Measurements from ENCODE around the gene MYCBPAP. TPM values are rescaled to one million over a fixed set of nuclear protein-coding genes. Genes with fewer than 3 reads are reported as not detected.
A peak's percentile ranks its signal among the peaks of the same experiment; 100 is the strongest.

The MYCBPAP gene
- polyA plus RNA-seq, 2 donors: 0.05 to 0.22 TPM

DNA sequence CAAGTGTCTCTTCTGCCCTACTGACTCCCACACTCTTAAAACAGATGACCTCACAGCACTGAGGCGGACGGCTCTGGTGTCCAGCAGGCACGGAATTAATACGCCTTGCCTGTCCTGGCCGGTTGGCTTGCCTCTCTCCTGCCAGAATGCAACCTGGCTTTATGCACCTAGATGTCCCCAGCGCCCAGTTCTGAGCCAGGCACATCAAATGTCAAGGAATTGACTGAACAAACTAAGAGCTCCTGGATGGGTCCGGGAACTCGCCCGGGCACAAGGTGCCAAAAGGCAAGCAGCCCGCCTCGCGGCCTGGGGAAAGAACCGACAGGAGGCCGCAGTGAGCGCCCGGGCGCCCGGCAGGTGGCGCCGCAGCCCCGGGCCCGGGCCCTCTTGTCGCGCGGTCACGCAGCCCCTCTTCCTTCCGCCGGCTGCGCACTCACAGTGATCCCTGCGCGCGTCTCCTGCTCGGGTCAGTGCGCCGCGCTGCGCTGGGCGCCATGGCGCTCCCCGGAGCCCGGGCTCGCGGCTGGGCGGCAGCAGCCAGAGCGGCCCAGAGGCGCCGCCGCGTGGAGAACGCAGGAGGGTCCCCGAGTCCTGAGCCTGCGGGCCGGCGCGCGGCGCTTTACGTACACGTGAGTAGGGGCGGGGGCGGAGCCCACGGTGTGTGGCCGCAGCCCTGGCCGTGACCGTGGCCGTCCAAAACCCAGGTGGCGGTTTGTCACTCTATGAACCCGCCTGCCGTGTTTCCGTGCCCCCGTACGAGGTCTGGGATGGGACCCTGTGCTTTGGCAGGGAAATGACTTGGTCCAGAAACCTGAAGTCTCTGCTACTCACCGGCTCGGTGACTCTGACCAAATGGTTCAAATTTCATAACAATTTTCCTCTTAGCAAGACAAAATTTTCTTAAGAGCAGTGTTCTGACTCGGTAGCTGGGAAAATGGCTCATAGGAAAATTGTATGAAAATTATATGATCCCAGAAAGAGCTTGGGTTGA lies 29.6 kb upstream of the MYCBPAP start, which contains the start of gene RSAD1:
Gene RSAD1, plus strand, starts transcription at position 470 of the 991 bp plus-strand sequence. Its CDS starts 25 bp downstream, at position 495.
- Histone ChIP-seq H3K4me3 (ENCODE audit: low read depth in 1 of 2, low read length in 2 of 2) (peak within 1 kb of the TSS; percentile 73 to 75), H3K9me3 (ENCODE audit: control insufficient read depth in 2 of 2, insufficient read depth in 1 of 2, low read depth in 1 of 2, low read length in 1 of 2) (no peaks in the 10 kb centered on the region), H3K27me3 (ENCODE audit: control insufficient read depth in 1 of 2, insufficient read depth in 2 of 2, low read length in 2 of 2) (no peaks in the 10 kb centered on the region), H3K36me3 (ENCODE audit: control insufficient read depth in 2 of 2, insufficient read depth in 2 of 2, low read length in 1 of 2) (peaks cover 0 to 4% of the 10 kb centered on the region in 2 donors), H3K27ac (ENCODE audit: low read depth in 2 of 2, low read length in 1 of 2) (peak within 1 kb of the TSS; percentile 83 to 89), H3K4me1 (ENCODE audit: control insufficient read depth in 2 of 2, insufficient read depth in 2 of 2, low read length in 1 of 2) (peaks cover 6 to 11% of the 10 kb centered on the region in 2 donors)
- WGBS, 2 donors: 2% methylated on average over 72 to 75 of the region's 75 CpGs

DNA sequence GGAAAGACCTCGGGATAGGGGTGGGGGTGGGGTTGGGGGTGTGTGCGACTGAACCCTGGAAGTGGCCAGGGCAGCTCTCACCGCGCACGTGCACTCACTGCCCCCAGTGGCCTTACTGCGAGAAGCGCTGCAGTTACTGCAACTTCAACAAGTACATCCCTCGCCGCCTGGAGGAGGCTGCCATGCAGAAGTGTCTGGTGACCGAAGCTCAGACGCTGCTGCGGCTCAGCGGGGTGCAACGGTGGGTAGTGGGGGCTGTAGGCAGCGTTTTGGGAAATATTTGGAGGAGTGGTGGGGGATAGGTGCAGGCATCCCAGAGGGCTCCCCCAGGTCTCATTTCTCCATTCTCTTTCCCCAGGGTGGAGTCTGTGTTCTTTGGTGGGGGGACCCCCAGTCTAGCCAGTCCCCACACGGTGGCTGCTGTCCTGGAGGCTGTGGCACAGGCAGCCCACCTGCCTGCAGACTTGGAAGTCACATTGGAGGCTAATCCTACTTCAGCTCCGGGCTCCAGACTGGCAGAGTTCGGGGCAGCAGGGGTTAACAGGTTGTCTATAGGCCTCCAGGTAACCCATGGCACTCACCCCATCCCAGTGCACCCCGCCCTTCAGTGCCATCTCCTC lies 28.6 kb upstream of the MYCBPAP start:
- Histone ChIP-seq H3K4me3 (ENCODE audit: low read depth in 1 of 2, low read length in 2 of 2) (peak overlapping the region; percentile 73 to 75), H3K27me3 (ENCODE audit: control insufficient read depth in 1 of 2, insufficient read depth in 2 of 2, low read length in 2 of 2) (no peaks in the 10 kb centered on the region), H3K9me3 (ENCODE audit: control insufficient read depth in 2 of 2, insufficient read depth in 1 of 2, low read depth in 1 of 2, low read length in 1 of 2) (no peaks in the 10 kb centered on the region), H3K4me1 (ENCODE audit: control insufficient read depth in 2 of 2, insufficient read depth in 2 of 2, low read length in 1 of 2) (peaks cover 6 to 9% of the 10 kb centered on the region in 2 donors), H3K27ac (ENCODE audit: low read depth in 2 of 2, low read length in 1 of 2) (peak overlapping the region in 1 of 2 donors; percentile 36), H3K36me3 (ENCODE audit: control insufficient read depth in 2 of 2, insufficient read depth in 2 of 2, low read length in 1 of 2) (peaks cover 0 to 10% of the 10 kb centered on the region in 2 donors)
- 14 to 15% methylated on average over 19 of the region's 19 CpGs for WGBS, 2 donors

DNA sequence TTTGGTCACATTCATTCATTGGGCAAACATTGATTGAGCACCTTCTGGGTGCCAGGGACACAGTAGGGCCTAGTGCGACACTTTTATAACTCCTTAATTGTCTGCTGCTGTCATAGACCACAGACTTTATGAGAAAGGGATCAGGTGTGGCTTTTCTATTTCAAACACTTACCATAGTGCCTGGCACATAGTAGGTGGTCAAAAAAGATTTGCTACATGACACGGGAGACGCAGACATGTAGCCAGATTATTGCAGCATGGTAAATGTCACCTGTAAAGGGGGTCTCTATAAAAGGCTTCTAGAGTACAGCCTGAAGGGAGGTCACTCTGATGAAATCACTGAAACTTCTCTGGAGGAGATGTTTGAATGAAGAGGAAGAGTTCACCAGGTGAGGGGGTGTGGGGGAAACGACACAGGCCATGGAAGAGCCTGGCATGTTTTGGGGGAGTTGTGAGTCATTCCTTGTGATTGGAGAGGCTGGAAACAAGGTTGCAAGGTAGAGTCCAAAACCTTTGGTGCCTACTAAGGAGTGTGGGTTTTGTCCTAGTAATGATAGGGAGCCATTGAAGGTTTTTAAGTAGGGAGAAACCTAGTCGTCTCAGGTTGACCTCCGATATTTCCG lies 28.0 kb upstream of the MYCBPAP start:
- Histone ChIP-seq H3K4me3 (ENCODE audit: low read depth in 1 of 2, low read length in 2 of 2) (no peak overlapping the region), H3K4me1 (ENCODE audit: control insufficient read depth in 2 of 2, insufficient read depth in 2 of 2, low read length in 1 of 2) (peaks cover 6 to 9% of the 10 kb centered on the region in 2 donors), H3K36me3 (ENCODE audit: control insufficient read depth in 2 of 2, insufficient read depth in 2 of 2, low read length in 1 of 2) (peaks cover 0 to 14% of the 10 kb centered on the region in 2 donors), H3K27me3 (ENCODE audit: control insufficient read depth in 1 of 2, insufficient read depth in 2 of 2, low read length in 2 of 2) (no peaks in the 10 kb centered on the region), H3K27ac (ENCODE audit: low read depth in 2 of 2, low read length in 1 of 2) (no peak overlapping the region), H3K9me3 (ENCODE audit: control insufficient read depth in 2 of 2, insufficient read depth in 1 of 2, low read depth in 1 of 2, low read length in 1 of 2) (no peaks in the 10 kb centered on the region)
- WGBS, 2 donors: 81 to 84% methylated on average over 7 of the region's 7 CpGs

DNA sequence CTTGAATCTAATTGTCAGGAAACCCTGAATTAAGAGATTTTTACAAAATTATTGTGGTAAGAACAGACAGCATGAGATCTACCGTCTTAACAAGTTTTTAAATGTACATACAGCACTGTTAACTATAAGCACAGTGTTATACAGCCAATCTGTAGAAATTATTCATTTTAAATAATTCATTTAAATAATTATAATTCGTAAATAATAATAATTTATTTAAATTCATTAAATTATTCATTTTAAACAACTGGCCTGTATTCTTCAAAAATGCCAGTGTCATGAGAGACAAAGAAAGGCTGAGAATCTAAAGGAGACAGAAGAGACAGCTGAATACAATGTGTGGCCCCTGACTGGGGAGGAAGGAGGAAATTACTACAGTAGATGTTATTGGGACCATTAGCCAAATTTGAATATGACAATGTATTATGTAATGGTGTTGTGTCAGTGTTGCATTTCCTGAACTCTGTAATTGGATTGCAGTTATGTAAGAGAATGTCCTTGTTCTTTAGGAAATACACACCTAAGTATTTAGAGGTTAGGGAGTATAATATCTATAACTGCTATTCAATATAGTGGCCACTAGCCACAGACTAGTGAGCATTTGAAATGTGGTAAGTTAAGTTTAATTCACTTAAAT lies 27.3 kb upstream of the MYCBPAP start:
- WGBS, 2 donors: 85 to 87% methylated on average over 2 of the region's 2 CpGs
- H3K4me3 ChIP-seq (ENCODE audit: low read depth in 1 of 2, low read length in 2 of 2): no peak overlapping the region
- peaks cover 0 to 17% of the 10 kb centered on the region in 2 donors for H3K36me3 ChIP-seq (ENCODE audit: control insufficient read depth in 2 of 2, insufficient read depth in 2 of 2, low read length in 1 of 2)
- no peaks in the 10 kb centered on the region for H3K9me3 ChIP-seq (ENCODE audit: control insufficient read depth in 2 of 2, insufficient read depth in 1 of 2, low read depth in 1 of 2, low read length in 1 of 2)
- no peak overlapping the region for H3K27ac ChIP-seq (ENCODE audit: low read depth in 2 of 2, low read length in 1 of 2)
- H3K27me3 ChIP-seq (ENCODE audit: control insufficient read depth in 1 of 2, insufficient read depth in 2 of 2, low read length in 2 of 2): no peaks in the 10 kb centered on the region
- peaks cover 6 to 9% of the 10 kb centered on the region in 2 donors for H3K4me1 ChIP-seq (ENCODE audit: control insufficient read depth in 2 of 2, insufficient read depth in 2 of 2, low read length in 1 of 2)

DNA sequence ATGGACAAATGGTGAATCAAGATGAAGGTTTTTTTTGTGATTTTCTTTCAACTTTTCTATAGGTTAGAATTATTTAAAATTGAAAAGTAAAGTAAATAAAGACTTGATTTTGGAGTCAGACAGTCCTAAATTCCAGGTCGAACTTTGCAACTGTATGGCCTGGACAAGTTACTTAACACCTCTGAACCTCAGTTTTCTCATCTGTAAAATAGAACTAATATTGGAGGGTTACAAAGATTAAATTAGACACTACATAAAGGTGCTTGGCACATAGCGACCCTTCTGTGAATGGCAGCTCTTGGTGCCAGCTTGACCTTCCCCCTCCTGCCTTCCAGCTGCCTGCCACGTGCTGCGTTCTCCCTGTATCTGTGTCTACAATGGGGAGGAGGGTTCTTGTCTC lies 26.6 kb upstream of the MYCBPAP start:
- 81 to 86% methylated on average over 4 of the region's 4 CpGs for WGBS, 2 donors
- H3K27me3 ChIP-seq (ENCODE audit: control insufficient read depth in 1 of 2, insufficient read depth in 2 of 2, low read length in 2 of 2): no peaks in the 10 kb centered on the region
- no peak overlapping the region for H3K27ac ChIP-seq (ENCODE audit: low read depth in 2 of 2, low read length in 1 of 2)
- H3K4me3 ChIP-seq (ENCODE audit: low read depth in 1 of 2, low read length in 2 of 2): no peak overlapping the region
- H3K4me1 ChIP-seq (ENCODE audit: control insufficient read depth in 2 of 2, insufficient read depth in 2 of 2, low read length in 1 of 2): peaks cover 6 to 9% of the 10 kb centered on the region in 2 donors
- H3K36me3 ChIP-seq (ENCODE audit: control insufficient read depth in 2 of 2, insufficient read depth in 2 of 2, low read length in 1 of 2): peaks cover 0 to 17% of the 10 kb centered on the region in 2 donors
- no peaks in the 10 kb centered on the region for H3K9me3 ChIP-seq (ENCODE audit: control insufficient read depth in 2 of 2, insufficient read depth in 1 of 2, low read depth in 1 of 2, low read length in 1 of 2)

DNA sequence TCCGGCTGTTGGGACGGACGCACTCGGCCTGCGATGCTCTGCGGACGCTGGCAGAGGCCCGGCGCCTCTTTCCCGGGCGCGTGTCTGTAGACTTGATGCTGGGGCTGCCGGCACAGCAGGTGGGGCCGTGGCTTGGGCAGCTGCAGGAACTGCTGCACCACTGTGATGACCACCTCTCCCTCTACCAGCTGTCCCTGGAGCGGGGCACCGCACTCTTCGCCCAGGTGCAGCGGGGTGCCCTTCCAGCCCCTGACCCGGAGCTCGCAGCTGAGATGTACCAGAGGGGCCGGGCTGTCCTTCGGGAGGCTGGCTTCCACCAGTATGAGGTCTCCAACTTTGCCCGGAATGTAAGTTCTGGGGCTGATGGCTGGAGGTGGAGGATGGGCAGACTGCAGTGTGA lies 26.1 kb upstream of the MYCBPAP start:
- Histone ChIP-seq H3K36me3 (ENCODE audit: control insufficient read depth in 2 of 2, insufficient read depth in 2 of 2, low read length in 1 of 2) (peaks cover 0 to 17% of the 10 kb centered on the region in 2 donors), H3K4me3 (ENCODE audit: low read depth in 1 of 2, low read length in 2 of 2) (no peak overlapping the region), H3K27ac (ENCODE audit: low read depth in 2 of 2, low read length in 1 of 2) (no peak overlapping the region), H3K4me1 (ENCODE audit: control insufficient read depth in 2 of 2, insufficient read depth in 2 of 2, low read length in 1 of 2) (peaks cover 6 to 10% of the 10 kb centered on the region in 2 donors), H3K27me3 (ENCODE audit: control insufficient read depth in 1 of 2, insufficient read depth in 2 of 2, low read length in 2 of 2) (no peaks in the 10 kb centered on the region), H3K9me3 (ENCODE audit: control insufficient read depth in 2 of 2, insufficient read depth in 1 of 2, low read depth in 1 of 2, low read length in 1 of 2) (no peaks in the 10 kb centered on the region)
- 81 to 85% methylated on average over 23 of the region's 23 CpGs for WGBS, 2 donors

DNA sequence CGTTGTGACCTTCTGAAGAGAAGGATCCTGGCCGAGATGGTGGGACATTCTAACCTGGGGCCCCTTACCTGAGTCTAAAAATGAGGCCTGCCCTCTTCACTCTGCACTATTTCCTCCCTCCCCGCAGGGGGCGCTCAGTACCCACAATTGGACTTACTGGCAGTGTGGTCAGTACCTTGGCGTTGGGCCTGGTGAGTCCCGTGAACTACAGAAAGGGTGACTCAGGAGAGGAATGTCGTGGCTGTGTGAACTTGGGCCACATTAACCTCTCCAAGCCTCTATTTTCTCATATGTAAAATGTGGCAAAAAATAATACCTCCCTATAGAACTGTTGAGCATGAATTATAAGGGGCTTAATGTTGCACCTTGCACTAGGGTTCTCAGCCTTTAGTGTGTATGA lies 25.7 kb upstream of the MYCBPAP start:
- Histone ChIP-seq H3K4me3 (ENCODE audit: low read depth in 1 of 2, low read length in 2 of 2) (no peak overlapping the region), H3K36me3 (ENCODE audit: control insufficient read depth in 2 of 2, insufficient read depth in 2 of 2, low read length in 1 of 2) (peaks cover 0 to 17% of the 10 kb centered on the region in 2 donors), H3K9me3 (ENCODE audit: control insufficient read depth in 2 of 2, insufficient read depth in 1 of 2, low read depth in 1 of 2, low read length in 1 of 2) (no peaks in the 10 kb centered on the region), H3K27me3 (ENCODE audit: control insufficient read depth in 1 of 2, insufficient read depth in 2 of 2, low read length in 2 of 2) (no peaks in the 10 kb centered on the region), H3K4me1 (ENCODE audit: control insufficient read depth in 2 of 2, insufficient read depth in 2 of 2, low read length in 1 of 2) (peaks cover 6 to 14% of the 10 kb centered on the region in 2 donors), H3K27ac (ENCODE audit: low read depth in 2 of 2, low read length in 1 of 2) (peak overlapping the region in 1 of 2 donors; percentile 42)
- 5 to 11% methylated on average over 7 of the region's 7 CpGs for WGBS, 2 donors

DNA sequence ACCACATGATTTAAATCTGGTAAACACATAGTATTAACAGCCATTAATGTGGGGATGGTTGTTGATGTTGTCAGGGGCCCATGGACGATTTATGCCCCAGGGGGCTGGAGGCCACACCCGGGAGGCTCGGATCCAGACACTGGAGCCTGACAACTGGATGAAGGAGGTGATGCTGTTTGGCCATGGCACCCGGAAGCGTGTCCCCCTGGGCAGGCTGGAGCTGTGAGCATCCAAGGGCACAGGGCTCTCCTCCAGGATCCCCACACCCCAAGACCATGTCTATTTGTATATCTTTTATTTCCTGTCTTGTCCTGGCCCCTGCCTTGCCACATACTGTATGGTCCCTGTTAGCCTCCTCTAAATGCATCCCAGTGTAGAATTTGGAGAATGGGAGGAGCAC lies 25.0 kb upstream of the MYCBPAP start:
- 63 to 75% methylated on average over 5 of the region's 5 CpGs for WGBS, 2 donors
- Histone ChIP-seq H3K9me3 (ENCODE audit: control insufficient read depth in 2 of 2, insufficient read depth in 1 of 2, low read depth in 1 of 2, low read length in 1 of 2) (no peaks in the 10 kb centered on the region), H3K27me3 (ENCODE audit: control insufficient read depth in 1 of 2, insufficient read depth in 2 of 2, low read length in 2 of 2) (no peaks in the 10 kb centered on the region), H3K4me1 (ENCODE audit: control insufficient read depth in 2 of 2, insufficient read depth in 2 of 2, low read length in 1 of 2) (peaks cover 6 to 18% of the 10 kb centered on the region in 2 donors), H3K4me3 (ENCODE audit: low read depth in 1 of 2, low read length in 2 of 2) (no peak overlapping the region), H3K27ac (ENCODE audit: low read depth in 2 of 2, low read length in 1 of 2) (no peak overlapping the region), H3K36me3 (ENCODE audit: control insufficient read depth in 2 of 2, insufficient read depth in 2 of 2, low read length in 1 of 2) (peaks cover 0 to 17% of the 10 kb centered on the region in 2 donors)
